GM12865 (cell line): ENCODE measurements around the gene ACO1.

Experiments
- DNase-seq: peaks from one replicate; pipeline ENCODE4 v3.0.0; 2010; ENCODE audit warnings: low read depth
- H3K4me3 ChIP-seq: 2 replicates; pipeline ENCODE4 v1.5.1; 2011; ENCODE audit warnings: mild to moderate bottlenecking, low read depth, low read length, control low read depth
- TF ChIP-seq, protein P1 (sequence below): IDR thresholded peaks from 2 replicates; pipeline ENCODE4 v1.5.1; 2011; ENCODE audit warnings: low read length, control low read depth, low read depth, inconsistent platforms; ENCODE audit not compliant: insufficient read depth; ENCODE audit errors: missing control alignments

Gene ACO1

DNA sequence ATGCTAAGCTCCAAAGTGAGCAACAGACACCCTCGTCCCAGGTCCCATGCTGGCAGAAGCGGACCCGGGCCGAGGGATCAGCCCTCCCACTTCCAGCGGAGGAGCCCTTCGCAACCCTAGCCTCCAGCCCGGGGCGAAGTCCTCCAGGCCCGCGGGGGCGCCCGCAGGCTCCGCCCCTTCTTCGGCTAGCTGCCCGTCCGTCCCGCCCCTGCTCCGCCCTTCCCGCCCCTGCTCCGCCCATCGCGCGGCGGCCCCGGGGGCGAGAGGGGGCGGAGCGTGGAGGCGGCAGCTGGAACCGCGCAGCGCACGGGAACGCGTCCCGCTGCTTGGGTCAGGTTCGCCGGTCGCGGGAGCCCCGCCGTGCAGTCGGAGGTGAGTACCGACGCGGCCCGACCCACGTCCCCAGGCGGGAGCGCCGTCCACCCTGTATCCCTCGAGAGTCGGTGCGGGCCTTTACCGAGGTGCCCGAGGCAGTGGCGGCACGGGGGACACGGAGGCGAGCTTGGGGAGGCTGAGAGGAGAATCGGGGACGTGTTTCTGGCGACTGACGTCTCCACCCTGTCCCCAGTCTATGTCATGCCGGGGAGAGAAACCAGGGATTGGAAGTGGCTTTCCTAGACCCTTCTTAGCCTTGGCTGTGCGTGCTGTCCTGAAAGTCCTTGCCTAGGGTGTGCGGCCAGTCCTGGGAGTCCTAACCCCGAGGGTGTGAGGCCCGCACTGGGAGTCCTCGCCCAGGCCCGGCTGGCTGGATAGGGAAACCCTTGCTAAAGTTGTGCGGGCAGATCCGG is at the start of gene ACO1:
Gene ACO1 (plus strand): TSS at position 280 of the 788 bp plus-strand sequence. CDS start 20,864 bp downstream, outside the sequence.
- H3K4me3 ChIP-seq: peak within 1 kb of the TSS; percentile 69
- DNase-seq: peak; percentile 84
- TF ChIP-seq, protein P1, sequence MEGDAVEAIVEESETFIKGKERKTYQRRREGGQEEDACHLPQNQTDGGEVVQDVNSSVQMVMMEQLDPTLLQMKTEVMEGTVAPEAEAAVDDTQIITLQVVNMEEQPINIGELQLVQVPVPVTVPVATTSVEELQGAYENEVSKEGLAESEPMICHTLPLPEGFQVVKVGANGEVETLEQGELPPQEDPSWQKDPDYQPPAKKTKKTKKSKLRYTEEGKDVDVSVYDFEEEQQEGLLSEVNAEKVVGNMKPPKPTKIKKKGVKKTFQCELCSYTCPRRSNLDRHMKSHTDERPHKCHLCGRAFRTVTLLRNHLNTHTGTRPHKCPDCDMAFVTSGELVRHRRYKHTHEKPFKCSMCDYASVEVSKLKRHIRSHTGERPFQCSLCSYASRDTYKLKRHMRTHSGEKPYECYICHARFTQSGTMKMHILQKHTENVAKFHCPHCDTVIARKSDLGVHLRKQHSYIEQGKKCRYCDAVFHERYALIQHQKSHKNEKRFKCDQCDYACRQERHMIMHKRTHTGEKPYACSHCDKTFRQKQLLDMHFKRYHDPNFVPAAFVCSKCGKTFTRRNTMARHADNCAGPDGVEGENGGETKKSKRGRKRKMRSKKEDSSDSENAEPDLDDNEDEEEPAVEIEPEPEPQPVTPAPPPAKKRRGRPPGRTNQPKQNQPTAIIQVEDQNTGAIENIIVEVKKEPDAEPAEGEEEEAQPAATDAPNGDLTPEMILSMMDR: no peak

DNA sequence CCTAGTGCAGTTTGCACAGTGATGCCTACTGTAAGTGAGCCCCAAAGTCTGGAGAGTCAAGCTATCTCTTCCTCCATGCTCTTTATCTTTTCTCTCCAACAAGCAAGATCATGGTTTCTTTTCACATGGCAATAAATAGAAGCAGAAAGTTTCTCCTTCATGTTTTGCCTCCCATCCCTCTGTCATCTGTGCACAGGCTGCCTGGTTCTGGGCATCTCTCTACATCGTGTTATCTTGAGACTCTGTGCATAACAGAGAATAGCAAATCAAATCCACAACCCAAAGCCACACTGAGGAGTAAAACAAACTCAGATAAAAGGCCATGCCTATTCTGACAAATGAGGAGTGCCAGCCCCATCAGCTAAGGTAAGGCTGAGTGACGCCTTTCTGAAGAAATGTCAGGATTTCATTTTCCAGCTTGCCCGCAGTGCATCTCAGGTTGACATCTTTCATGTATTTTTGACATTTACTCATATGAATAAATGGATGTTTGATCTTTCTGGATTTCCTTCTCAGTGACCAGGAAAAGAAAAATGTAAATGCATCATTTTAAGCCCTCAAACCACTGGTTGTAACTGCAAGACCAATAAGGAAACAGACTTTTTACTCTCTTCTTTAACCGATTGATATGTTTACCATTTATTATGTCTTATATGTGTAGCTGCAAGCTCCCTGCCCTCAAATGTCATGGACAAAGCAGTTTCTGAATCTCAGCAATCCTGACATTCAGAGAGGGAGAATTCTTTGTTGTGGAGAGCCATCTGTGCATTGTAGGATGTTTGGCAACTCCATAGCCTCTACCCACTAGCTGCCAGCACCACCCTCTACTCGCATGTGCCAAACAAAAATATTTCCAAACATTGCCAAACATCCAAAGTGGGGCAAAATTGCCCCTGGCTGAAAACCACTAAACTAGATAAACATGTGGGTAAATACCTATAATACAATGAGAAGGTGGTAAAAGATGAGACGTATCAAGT is 49.2 kb upstream of the ACO1 start:
- TF ChIP-seq, protein P1: no peak
- DNase-seq: no peak
- H3K4me3 ChIP-seq: no peak overlapping the region

DNA sequence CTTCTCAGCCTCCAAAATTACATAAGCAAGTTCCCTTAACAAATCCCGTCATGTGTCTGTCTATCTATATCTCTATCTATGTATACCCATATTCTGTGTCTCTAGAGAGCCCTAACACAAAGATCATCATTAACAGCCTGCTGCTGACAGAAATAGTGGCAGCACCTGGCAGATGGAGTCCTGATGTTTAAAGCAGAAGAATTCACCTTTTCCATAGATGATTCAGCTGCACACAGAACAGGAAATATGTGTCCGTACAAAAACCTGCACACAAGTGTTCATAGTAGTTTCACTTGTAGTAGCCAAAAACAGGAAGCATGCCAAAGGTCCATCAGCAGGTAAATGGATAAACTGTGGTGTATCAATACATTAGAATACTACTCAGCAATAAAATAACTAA is 45.0 kb upstream of the ACO1 start:
- TF ChIP-seq, protein P1: no peak
- H3K4me3 ChIP-seq: no peak overlapping the region
- DNase-seq: peak; percentile 44

DNA sequence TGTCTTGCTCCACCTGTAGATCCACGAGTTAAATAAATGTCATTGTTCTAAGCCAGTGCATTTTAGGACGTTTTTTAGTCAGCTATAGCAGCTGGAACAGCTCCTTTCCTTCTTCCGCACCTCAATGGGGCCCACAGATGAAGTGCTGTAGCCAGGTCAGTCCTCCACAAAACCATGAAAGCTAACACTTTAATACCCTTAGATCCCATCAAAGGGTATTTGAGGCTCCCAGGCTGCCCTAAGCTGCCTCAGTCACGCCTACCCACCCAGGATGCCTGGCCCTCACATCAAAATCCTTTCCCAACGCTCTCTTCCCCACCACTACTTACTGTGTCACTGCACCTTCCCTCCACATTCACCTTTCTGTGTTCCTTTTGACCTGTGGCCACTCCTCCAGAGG is 44.1 kb upstream of the ACO1 start:
- H3K4me3 ChIP-seq: no peak overlapping the region
- DNase-seq: no peak
- TF ChIP-seq, protein P1: no peak

DNA sequence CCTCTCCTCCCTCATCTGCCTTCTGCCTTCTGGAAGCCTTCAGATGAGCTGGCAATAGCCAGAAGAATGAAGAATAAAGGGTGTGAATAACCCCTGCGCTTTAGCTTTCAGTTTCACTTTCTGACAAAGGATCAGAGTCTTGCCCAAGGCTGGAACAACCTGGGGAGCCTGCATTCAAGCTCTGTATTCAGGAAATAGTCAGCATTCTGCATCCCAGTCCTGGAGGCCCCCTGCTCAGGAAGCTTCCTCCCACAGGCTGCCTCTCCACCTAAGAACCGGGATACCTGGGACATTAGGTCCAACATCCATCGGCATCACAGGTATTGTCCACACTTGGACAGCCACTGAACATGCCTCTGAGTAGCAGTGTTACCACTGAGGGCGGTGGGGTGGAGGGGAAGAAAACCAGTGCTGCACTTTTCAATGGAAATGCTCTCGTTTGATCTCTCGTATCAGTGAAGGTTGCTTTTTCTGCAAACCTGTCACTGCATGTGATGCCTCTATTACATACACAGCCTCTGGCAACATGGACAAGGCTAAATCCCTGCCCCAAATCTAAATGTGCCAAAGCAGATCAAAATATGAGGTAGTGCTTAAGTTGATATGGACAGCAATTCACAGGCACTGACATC is 39.8 kb upstream of the ACO1 start:
- no peak for DNase-seq

DNA sequence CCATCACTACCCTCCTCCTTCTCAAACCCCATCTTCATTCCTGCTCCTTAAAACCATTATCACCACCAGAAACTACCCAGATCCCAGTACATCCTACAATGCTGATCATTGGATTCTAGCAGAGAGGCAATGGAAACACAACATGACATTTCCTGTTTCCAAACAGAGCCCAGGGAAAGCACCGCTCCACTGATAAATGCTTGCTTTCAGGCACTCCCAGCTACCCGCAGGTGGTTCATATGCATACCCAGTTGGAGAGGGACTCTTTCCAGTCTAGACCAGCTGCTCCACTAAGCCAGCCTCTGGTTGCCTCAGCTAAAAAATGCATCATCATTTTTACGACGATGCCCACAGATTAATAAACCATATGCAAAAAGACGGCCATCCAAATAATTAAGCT is 39.2 kb upstream of the ACO1 start:
- TF ChIP-seq, protein P1: no peak
- no peak overlapping the region for H3K4me3 ChIP-seq
- no peak for DNase-seq

More for the DNA sequence above, 39.8 kb upstream of the ACO1 start:
- TF ChIP-seq, protein P1: no peak
- H3K4me3 ChIP-seq: no peak overlapping the region
